ENCODE data around the gene BICD2. TPM values are rescaled to one million over a fixed set of nuclear protein-coding genes. Genes with fewer than 3 reads are reported as not detected.

Gene BICD2
- total and polyA plus RNA-seq, 4 donors, result 8.9 to 37.2 (median 24.3) TPM

DNA sequence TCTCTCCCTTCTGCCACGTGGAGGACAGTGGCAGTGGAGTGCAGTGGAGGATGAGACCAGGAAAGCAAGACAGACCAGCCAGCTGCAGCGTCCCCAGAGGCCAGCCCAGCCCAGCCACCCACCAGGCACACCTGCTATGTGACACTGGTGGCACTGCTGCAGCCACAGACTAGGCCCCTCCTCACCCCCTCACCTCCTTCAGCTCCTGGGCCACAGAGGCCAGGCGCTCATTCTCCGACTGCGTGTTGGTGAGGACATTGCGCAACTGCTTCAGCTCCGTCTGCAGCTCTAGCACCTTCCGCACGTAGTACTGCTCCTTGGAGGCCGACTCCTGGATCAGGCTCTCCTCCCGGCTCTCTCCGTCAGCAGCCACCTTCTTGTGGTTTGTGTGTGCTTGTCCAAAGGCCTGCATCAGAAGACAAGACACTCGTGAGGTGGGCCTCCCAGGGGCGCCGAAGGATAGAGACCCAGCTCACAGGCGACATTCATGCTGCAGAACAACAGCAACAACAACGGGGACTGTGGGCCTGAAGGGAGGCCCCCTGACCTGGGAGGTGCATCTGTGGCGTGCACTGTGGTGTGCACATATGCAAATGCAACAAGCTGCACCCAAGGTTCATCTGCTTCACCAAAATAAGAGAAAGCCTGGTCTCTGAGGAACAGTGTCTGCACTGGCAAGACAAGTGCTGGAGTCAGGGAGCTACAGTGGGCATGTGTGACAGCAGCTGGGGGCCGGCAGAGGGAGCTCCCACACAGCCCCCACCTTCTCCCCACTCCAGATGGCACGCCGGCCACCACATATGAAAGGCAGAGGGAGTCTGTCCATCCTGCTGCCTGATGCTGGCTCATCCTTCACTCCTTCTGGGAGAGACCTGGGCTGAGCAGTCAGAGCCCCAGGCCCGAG lies 35.5 kb downstream of the BICD2 start:
- 82 to 86% methylated on average over 22 of the region's 22 CpGs for WGBS, 2 donors
- DNase-seq (peak; percentile 52 to 66), ATAC-seq (ENCODE audit: low FRiP score) (no peak)
- intact Hi-C loops (cut with DNase I), result loop anchor here in 1 of 2 donors (2.0 kb wide), 1 partner anchor 46 kb away; no protein-coding TSS in a partner anchor
- Histone ChIP-seq H3K9me3 (ENCODE audit: control insufficient read depth, low read length) (no peaks in the 10 kb centered on the region), H3K4me1 (ENCODE audit: control insufficient read depth in 1 of 2, insufficient read depth in 2 of 2, low read length in 2 of 2) (no peaks in the 10 kb centered on the region), H3K27ac (ENCODE audit: low read depth in 1 of 2, low read length in 2 of 2) (no peak overlapping the region), H3K27me3 (ENCODE audit: control insufficient read depth in 1 of 2, insufficient read depth in 2 of 2, low read length in 1 of 2) (no peaks in the 10 kb centered on the region), H3K4me3 (ENCODE audit: low read length in 2 of 2) (no peak overlapping the region), H3K36me3 (ENCODE audit: control insufficient read depth in 1 of 2, insufficient read depth in 2 of 2, low read length in 1 of 2) (no peaks in the 10 kb centered on the region)

DNA sequence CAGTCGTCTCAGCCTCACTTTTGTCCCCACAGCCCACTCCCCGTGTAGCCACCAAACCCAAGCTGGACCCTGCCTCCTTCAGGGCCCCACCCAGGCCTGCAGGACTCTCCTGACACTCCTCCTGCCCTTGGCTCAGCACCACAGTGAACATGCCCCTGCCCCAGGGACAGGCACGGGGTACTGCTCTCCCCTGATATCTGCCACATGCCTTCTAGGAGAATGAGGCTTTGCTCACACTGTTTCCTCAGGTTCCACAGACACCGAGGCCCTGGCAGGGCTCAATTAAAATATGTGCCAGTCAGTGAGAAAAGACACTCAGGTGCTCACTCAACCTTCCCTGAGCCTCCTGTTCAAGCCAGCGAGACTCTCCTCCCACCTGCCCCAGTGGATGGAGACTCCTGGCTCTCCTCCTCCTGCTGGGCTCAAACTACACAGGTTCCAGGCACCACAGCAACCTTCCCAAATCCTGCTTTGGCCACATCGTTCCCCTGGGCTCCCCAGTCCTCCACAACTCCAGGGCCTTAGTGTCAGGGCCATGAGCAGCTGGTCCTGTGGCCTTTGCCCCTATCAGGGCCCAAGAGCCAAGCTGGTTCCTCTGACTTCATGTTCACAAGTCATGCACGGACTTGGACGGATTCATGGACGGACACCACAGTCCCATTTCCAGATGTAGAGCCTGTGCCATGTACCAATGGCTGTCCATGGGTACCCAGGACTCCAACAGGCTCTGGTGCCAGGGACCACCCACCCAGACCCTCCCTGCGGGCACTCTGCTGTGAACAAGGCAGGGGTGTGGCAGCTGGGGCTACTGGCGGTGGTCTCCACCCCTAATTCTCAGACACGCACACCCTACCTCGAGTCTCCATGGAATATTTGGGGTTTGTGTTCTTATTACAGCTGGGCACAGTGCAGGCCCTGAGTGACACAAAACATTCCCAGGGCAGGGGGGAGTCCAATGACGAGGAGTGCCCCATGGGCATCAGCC lies 36.6 kb downstream of the BICD2 start:
- Histone ChIP-seq H3K27me3 (ENCODE audit: control insufficient read depth in 1 of 2, insufficient read depth in 2 of 2, low read length in 1 of 2) (no peaks in the 10 kb centered on the region), H3K9me3 (ENCODE audit: control insufficient read depth, low read length) (no peaks in the 10 kb centered on the region), H3K27ac (ENCODE audit: low read depth in 1 of 2, low read length in 2 of 2) (no peak overlapping the region), H3K36me3 (ENCODE audit: control insufficient read depth in 1 of 2, insufficient read depth in 2 of 2, low read length in 1 of 2) (no peaks in the 10 kb centered on the region), H3K4me1 (ENCODE audit: control insufficient read depth in 1 of 2, insufficient read depth in 2 of 2, low read length in 2 of 2) (no peaks in the 10 kb centered on the region), H3K4me3 (ENCODE audit: low read length in 2 of 2) (no peak overlapping the region)
- DNase-seq, result peak in 1 of 2 donors; percentile 53
- 85 to 89% methylated on average over 14 of the region's 14 CpGs for WGBS, 2 donors
- intact Hi-C loops (cut with DNase I), result loop anchor here in 1 of 2 donors (2.0 kb wide), 1 partner anchor 47 kb away; no protein-coding TSS in a partner anchor
- ATAC-seq (ENCODE audit: low FRiP score), result no peak

DNA sequence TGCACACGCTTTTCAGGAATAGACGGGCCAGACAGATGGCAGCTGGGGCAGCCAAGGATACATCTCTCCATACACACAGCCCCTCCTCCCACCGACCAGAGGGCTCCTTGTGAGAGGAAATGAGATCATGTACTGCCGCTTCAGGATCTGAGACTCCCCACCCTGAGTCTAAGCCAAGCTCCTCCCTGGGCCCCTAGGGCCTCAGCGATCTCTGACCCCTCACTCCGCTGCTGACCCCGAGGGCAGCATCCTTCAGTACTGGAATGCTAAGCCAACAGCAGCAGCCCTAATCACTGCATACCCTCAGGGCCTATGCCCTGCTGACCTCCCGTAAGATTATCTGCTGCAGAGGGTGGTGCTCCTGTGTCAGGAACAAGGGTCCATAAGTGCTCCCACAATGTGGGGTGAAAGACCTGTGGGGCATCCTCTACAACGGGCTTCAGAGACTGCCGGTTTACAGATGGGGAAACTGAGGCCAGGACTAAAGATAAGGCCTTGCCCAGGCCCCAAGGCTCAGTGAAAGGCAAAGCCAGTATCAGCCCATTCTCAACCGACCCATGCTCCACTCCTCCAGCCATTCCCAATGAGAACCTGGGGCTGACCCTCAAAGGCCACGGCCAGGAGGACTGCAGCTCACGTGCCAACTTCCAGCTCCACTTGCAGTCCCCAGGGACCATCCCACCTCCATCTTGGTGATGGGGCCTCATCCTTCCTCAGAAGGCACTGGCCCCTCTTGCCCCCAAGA lies 37.5 kb downstream of the BICD2 start:
- intact Hi-C loops (cut with DNase I), result no loop called here
- H3K36me3 ChIP-seq (ENCODE audit: control insufficient read depth in 1 of 2, insufficient read depth in 2 of 2, low read length in 1 of 2), result peaks cover 0 to 5% of the 10 kb centered on the region in 2 donors
- DNase-seq (peak in 1 of 2 donors; percentile 37), ATAC-seq (ENCODE audit: low FRiP score) (no peak)
- H3K4me3 ChIP-seq (ENCODE audit: low read length in 2 of 2), result no peak overlapping the region
- H3K4me1 ChIP-seq (ENCODE audit: control insufficient read depth in 1 of 2, insufficient read depth in 2 of 2, low read length in 2 of 2), result no peaks in the 10 kb centered on the region
- WGBS, 2 donors, result 50 to 58% methylated on average over 13 of the region's 13 CpGs
- no peaks in the 10 kb centered on the region for H3K9me3 ChIP-seq (ENCODE audit: control insufficient read depth, low read length)
- no peak overlapping the region for H3K27ac ChIP-seq (ENCODE audit: low read depth in 1 of 2, low read length in 2 of 2)
- H3K27me3 ChIP-seq (ENCODE audit: control insufficient read depth in 1 of 2, insufficient read depth in 2 of 2, low read length in 1 of 2), result no peaks in the 10 kb centered on the region

DNA sequence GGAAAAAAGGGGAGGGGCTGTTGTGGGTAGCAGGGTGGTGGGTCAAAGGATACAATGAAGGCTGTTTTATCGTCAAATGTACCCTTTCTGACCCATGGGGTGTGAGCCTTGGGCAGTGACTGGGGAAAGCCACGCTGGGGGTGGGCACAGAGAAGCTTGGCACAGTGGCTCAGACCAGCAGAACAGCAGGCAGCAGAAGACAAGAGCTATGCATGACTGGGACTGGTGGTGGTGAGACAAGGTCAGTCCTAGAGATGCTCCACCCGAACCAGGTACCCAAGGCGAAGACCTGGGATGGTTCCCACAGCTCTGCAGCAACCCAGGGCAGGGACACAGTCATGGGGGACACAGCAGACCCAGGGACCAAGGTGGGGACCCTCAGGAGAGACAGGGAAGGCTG lies 38.3 kb downstream of the BICD2 start:
- Histone ChIP-seq H3K27ac (ENCODE audit: low read depth in 1 of 2, low read length in 2 of 2) (no peak overlapping the region), H3K4me3 (ENCODE audit: low read length in 2 of 2) (no peak overlapping the region), H3K36me3 (ENCODE audit: control insufficient read depth in 1 of 2, insufficient read depth in 2 of 2, low read length in 1 of 2) (peaks cover 0 to 7% of the 10 kb centered on the region in 2 donors), H3K4me1 (ENCODE audit: control insufficient read depth in 1 of 2, insufficient read depth in 2 of 2, low read length in 2 of 2) (no peaks in the 10 kb centered on the region), H3K9me3 (ENCODE audit: control insufficient read depth, low read length) (no peaks in the 10 kb centered on the region), H3K27me3 (ENCODE audit: control insufficient read depth in 1 of 2, insufficient read depth in 2 of 2, low read length in 1 of 2) (no peaks in the 10 kb centered on the region)
- WGBS, 2 donors, result 80 to 92% methylated on average over 4 of the region's 4 CpGs
- ATAC-seq (ENCODE audit: low FRiP score), result no peak
- intact Hi-C loops (cut with DNase I), result no loop called here
- peak in 1 of 2 donors; percentile 43 for DNase-seq

DNA sequence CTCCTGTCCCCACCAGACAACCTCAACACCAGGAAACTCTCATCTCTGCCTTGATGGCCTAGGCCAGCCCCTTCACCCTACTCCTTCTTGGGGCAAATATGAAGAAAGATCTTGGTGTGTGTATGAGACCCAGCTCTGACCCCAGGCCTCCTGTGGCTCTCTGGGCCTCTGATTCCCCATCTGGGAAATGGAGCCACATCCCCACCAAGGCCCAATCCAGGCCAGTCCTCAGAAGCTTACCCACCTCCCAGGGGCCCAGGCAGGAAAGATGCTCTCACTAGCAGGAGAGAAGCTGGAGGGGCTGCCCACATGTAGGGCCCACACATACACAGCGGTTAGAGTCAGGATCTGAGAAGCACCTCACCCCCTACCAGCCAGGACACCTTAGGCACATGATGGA lies 38.9 kb downstream of the BICD2 start:
- ATAC-seq (ENCODE audit: low FRiP score), result no peak
- no peaks in the 10 kb centered on the region for H3K4me1 ChIP-seq (ENCODE audit: control insufficient read depth in 1 of 2, insufficient read depth in 2 of 2, low read length in 2 of 2)
- whole genome bisulfite sequencing, 2 donors, result 99 to 100% methylated on average over 1 of the region's 1 CpG
- no peak overlapping the region for H3K27ac ChIP-seq (ENCODE audit: low read depth in 1 of 2, low read length in 2 of 2)
- intact Hi-C loops (cut with DNase I), result no loop called here
- no peaks in the 10 kb centered on the region for H3K27me3 ChIP-seq (ENCODE audit: control insufficient read depth in 1 of 2, insufficient read depth in 2 of 2, low read length in 1 of 2)
- H3K4me3 ChIP-seq (ENCODE audit: low read length in 2 of 2), result no peak overlapping the region
- peak in 1 of 2 donors; percentile 59 for DNase-seq
- peaks cover 0 to 7% of the 10 kb centered on the region in 2 donors for H3K36me3 ChIP-seq (ENCODE audit: control insufficient read depth in 1 of 2, insufficient read depth in 2 of 2, low read length in 1 of 2)
- no peaks in the 10 kb centered on the region for H3K9me3 ChIP-seq (ENCODE audit: control insufficient read depth, low read length)

DNA sequence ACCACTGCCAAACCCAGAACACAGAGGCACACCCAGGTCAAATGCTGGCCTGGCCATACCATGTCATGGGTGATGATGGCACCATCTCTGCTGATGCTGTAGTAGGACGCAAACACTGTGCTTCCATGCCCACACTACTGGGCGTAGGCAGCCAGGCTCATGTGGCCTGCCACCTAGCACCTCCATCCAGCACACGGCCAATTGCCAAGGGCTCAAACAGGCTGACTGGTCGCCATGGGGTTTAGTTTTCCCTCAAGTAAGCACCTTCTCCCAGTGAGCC lies 39.4 kb downstream of the BICD2 start:
- no peak for ATAC-seq (ENCODE audit: low FRiP score)
- intact Hi-C loops (cut with DNase I), result no loop called here
- H3K36me3 ChIP-seq (ENCODE audit: control insufficient read depth in 1 of 2, insufficient read depth in 2 of 2, low read length in 1 of 2), result peaks cover 0 to 10% of the 10 kb centered on the region in 2 donors

DNA sequence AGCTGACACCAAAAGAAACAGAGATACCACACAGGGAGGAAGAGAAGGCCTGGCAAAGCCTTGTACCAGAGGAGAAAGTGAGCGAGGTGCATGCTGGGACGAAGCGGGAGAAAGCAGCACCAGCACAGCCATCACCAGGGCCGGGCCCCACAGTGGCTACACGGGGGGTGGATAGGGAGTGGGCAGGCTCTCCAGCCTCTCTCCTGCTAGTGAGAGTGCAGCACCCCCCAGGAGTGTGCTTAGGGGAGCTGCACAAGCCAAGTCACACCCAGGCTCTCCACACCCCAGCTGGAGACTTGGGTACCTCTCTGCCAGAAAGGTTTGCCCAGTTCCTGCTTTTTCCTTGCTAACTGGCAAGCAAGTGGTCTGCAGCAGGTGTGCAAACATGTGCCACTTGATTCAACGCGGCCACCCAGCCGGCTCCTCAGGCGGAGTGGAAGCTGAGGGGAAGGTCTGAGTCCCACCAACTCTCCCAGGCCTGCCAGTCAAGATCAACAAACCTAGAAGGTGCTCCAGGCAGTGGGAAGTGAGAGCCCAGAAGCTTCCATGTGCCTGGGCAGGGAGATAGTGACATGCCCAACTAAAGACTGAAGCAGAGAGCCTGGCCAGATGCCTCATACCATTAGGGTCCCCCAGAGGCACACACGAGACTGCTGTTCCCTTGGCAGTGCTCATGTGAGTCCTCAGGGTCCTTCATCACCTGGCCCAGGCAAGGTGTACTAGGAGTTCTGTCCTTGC lies 39.9 kb downstream of the BICD2 start:
- peaks cover 0 to 13% of the 10 kb centered on the region in 2 donors for H3K36me3 ChIP-seq (ENCODE audit: control insufficient read depth in 1 of 2, insufficient read depth in 2 of 2, low read length in 1 of 2)
- H3K27me3 ChIP-seq (ENCODE audit: control insufficient read depth in 1 of 2, insufficient read depth in 2 of 2, low read length in 1 of 2), result no peaks in the 10 kb centered on the region
- whole genome bisulfite sequencing, 2 donors, result 89 to 93% methylated on average over 10 of the region's 10 CpGs
- H3K4me1 ChIP-seq (ENCODE audit: control insufficient read depth in 1 of 2, insufficient read depth in 2 of 2, low read length in 2 of 2), result no peaks in the 10 kb centered on the region
- DNase-seq (peak in 1 of 2 donors; percentile 53), ATAC-seq (ENCODE audit: low FRiP score) (no peak)
- no peak overlapping the region for H3K27ac ChIP-seq (ENCODE audit: low read depth in 1 of 2, low read length in 2 of 2)
- H3K4me3 ChIP-seq (ENCODE audit: low read length in 2 of 2), result no peak overlapping the region
- intact Hi-C loops (cut with DNase I), result no loop called here
- no peaks in the 10 kb centered on the region for H3K9me3 ChIP-seq (ENCODE audit: control insufficient read depth, low read length)

More for the DNA sequence above, 39.4 kb downstream of the BICD2 start:
- DNase-seq, result no peak
- Histone ChIP-seq H3K27me3 (ENCODE audit: control insufficient read depth in 1 of 2, insufficient read depth in 2 of 2, low read length in 1 of 2) (no peaks in the 10 kb centered on the region), H3K4me1 (ENCODE audit: control insufficient read depth in 1 of 2, insufficient read depth in 2 of 2, low read length in 2 of 2) (no peaks in the 10 kb centered on the region), H3K9me3 (ENCODE audit: control insufficient read depth, low read length) (no peaks in the 10 kb centered on the region), H3K27ac (ENCODE audit: low read depth in 1 of 2, low read length in 2 of 2) (no peak overlapping the region), H3K4me3 (ENCODE audit: low read length in 2 of 2) (no peak overlapping the region)
- 94% methylated on average over 4 of the region's 4 CpGs for WGBS, 2 donors
